Mesodermal cell (in vitro differentiated cells): ENCODE data around the gene CD2AP.
"Not testable (repeated sequence)": the region's sequence is repeated elsewhere in the genome, so short reads cannot be mapped to it uniquely, and the experiment has no call there.

Experiments used
- H3K27ac ChIP-seq: 2 replicates; pipeline ENCODE4 v1.7.0; 2013; ENCODE audit warnings: mild to moderate bottlenecking, low read depth, low read length, moderate library complexity; ENCODE audit not compliant: severe bottlenecking
- H3K36me3 ChIP-seq: 2 replicates; pipeline ENCODE4 v1.7.1; 2013; ENCODE audit warnings: mild to moderate bottlenecking, low read length, moderate library complexity; ENCODE audit not compliant: control insufficient read depth, insufficient read depth
- H3K4me1 ChIP-seq: one replicate; pipeline ENCODE4 v1.7.1; 2013; ENCODE audit warnings: mild to moderate bottlenecking, low read length; ENCODE audit not compliant: insufficient read depth, control insufficient read depth, poor library complexity, severe bottlenecking
- H3K4me3 ChIP-seq: 2 replicates; pipeline ENCODE4 v1.7.0; 2013; ENCODE audit warnings: low read length, control low read depth, mild to moderate bottlenecking; ENCODE audit not compliant: insufficient read depth, poor library complexity, severe bottlenecking; ENCODE audit errors: extremely low read depth
- H3K9me3 ChIP-seq: 2 replicates; pipeline ENCODE4 v1.7.1; 2013; ENCODE audit warnings: mild to moderate bottlenecking, low read length, moderate library complexity; ENCODE audit not compliant: control insufficient read depth
- WGBS, 2 experiments: methylation state at CpG; one replicate each; pipeline ENCODE4 v1.1.5; 2013; ENCODE audit warnings: missing lambda C conversion rate in 2 of 2; ENCODE audit not compliant: insufficient coverage in 2 of 2; 5-methylcytosine and 5-hydroxymethylcytosine counted together

Gene CD2AP

DNA sequence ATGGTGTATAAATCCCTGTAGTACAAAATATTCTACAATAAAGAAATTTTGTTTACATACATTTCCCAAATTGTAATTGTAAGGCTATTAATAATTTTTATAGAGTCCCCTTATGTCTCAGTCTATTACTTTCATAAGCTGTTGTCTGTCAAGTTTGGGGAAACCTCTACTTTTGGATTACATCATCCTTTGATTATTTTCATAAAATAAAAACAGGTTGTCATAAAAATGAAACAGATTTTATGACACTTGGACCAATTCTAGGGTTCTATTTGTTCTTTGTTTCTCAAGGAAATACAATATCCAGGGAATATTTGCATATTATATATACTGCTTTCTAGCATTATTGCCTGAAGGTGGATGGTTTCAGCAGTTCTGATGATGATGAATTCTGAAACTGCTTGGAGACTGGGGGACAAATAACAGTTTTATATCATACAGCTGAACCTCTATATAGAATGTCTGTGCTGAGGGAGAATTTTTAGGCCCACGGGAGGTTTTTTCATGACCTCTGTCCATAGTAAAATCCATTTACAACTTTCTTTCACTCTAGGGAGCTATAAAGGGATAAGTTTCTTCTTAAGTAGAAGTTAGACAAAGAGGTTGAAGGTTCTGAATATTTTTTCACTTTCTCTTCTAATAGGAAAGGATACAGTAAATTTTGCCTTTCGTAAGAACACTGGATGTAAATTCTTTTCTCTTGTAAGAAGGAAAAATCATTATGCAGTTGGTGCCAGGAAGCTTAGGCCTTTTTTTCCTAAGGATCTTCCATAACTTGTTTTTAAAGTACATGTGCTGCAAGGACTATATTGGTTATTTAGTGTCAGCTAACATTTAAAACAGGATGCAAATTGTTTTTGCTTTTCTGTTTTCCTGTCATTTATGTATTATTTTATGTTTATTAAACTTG is 58.0 kb downstream of the CD2AP start:
- H3K27ac ChIP-seq, result no peak overlapping the region
- no peaks in the 10 kb centered on the region for H3K4me1 ChIP-seq
- no peaks in the 10 kb centered on the region for H3K9me3 ChIP-seq
- H3K36me3 ChIP-seq, result peaks cover 22% of the 10 kb centered on the region
- WGBS, 2 experiments, result no CpG with 5 or more reads among the region's 2 CpGs
- no peak overlapping the region for H3K4me3 ChIP-seq

DNA sequence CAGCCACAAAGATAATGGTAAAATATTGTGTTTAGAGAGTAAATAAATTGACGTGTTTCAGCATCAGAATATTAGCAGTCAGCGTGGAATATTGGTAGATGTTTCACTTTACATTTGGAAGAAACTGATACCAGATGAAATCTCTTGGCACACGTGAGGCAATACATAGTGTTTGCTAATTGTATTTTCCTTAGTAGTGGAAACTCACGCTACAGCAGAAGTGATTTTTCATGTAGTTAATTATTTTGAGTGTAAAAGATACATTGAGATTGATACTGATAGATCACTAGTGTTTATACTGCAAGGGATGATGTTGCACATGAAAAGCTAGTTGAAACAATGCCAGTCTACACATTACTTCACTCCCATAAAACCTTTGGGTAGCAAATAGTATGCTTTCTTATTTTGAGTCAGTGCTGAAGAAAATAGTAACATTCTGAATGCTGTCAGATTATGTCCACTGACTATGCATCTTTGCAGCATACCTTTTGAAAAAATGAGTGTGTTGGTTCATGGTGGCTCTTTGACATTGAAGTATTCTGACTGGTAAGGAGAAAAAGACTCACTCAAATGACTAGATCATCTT is 59.3 kb downstream of the CD2AP start:
- no peaks in the 10 kb centered on the region for H3K9me3 ChIP-seq
- no peak overlapping the region for H3K27ac ChIP-seq
- H3K36me3 ChIP-seq, result peaks cover 22% of the 10 kb centered on the region
- H3K4me1 ChIP-seq, result no peaks in the 10 kb centered on the region
- 92 to 97% methylated on average over 3 to 4 of the region's 4 CpGs for WGBS, 2 experiments
- no peak overlapping the region for H3K4me3 ChIP-seq

DNA sequence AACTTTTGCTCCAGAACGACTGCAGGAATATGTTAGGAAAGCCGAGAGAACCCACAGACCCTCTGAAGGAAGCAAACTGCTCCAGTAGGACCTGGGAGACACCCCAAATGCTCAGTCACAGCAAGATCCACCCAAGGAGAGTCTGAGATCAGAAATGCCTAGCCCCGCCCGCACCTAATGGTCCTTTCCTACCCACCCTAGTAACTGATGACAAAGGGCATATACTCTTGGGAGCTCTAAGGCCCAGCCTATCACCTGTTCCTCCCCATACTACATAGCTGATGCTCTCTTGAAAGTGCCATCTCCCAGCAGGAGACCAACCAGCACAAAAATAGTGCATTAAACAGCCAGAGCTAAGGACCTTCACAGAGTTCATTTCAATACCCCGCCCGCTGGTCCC is 67.6 kb downstream of the CD2AP start:
- 96% methylated on average over 4 to 6 of the region's 6 CpGs for WGBS, 2 experiments
- H3K4me1 ChIP-seq, result no peaks in the 10 kb centered on the region
- no peak overlapping the region for H3K4me3 ChIP-seq
- H3K9me3 ChIP-seq, result no peaks in the 10 kb centered on the region
- no peak overlapping the region for H3K27ac ChIP-seq
- peaks cover 48% of the 10 kb centered on the region for H3K36me3 ChIP-seq

DNA sequence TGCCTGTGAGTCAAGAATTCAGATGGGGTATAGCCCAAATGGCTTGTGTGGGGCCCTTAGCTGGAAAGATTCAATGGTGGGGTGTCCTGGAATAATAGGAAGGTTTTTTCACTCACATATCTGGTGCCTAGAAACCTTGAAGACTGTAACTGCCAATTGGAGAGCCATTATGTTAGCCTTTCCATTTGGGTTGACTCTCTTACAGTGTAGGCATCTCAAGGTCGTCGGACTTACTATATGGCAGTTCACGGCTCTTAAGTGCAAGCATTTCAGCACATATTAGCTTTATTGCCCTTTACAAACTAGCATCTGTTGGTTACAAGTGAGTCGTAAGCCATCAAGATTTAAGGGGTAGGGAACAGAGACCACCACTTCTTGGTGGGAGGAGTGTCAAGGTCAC is 74.1 kb downstream of the CD2AP start:
- Histone ChIP-seq H3K27ac (no peak overlapping the region), H3K9me3 (no peaks in the 10 kb centered on the region), H3K4me3 (no peak overlapping the region), H3K4me1 (no peaks in the 10 kb centered on the region), H3K36me3 (peaks cover 39% of the 10 kb centered on the region)
- WGBS, 2 experiments, result 100% methylated on average over 1 to 3 of the region's 4 CpGs

DNA sequence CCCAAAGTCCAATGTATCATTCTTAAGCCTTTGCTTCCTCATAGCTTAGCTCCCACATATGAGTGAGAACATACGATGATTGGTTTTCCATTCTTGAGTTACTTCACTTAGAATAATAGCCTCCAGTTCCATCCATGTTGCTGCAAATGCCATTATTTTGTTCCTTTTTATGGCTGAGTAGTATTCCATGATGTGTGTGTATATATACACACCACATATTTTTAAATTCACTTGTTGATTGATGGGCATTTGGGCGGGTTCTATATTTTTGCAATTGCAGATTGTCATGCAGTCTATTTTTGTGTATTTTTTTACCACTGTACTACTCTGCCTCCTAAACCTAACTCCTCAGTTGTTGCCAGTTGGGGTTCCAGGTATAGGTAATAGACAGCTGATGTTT is 74.7 kb downstream of the CD2AP start:
- no peaks in the 10 kb centered on the region for H3K4me1 ChIP-seq
- H3K4me3 ChIP-seq, result no peak overlapping the region
- peaks cover 33% of the 10 kb centered on the region for H3K36me3 ChIP-seq
- no peaks in the 10 kb centered on the region for H3K9me3 ChIP-seq
- H3K27ac ChIP-seq, result no peak overlapping the region
- 83 to 100% methylated on average over 1 of the region's 2 CpGs for WGBS, 2 experiments

DNA sequence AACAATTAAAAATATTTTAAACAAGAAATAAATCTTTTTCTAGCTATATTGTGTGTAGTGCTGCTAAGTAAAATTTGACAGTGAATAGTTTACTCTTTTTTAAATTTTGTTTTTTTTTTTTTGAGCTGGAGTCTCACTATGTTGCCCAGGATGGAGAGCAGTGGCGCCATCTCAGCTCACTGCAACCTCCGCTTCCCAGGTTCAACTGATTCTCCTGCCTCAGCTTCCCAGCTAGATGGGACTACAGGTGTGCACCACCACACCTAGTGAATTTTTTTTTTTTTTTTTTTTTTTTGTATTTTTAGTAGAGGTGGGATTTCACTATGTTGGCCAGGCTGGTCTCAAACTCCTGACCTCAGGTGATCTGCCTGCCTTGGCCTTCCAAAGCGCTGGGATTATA is 75.7 kb downstream of the CD2AP start:
- H3K4me3 ChIP-seq, H3K27ac ChIP-seq, H3K4me1 ChIP-seq, H3K9me3 ChIP-seq: not testable (repeated sequence)
- no CpG with 5 or more reads among the region's 3 CpGs for WGBS, 2 experiments
- H3K36me3 ChIP-seq, result peaks cover 24% of the 10 kb centered on the region

DNA sequence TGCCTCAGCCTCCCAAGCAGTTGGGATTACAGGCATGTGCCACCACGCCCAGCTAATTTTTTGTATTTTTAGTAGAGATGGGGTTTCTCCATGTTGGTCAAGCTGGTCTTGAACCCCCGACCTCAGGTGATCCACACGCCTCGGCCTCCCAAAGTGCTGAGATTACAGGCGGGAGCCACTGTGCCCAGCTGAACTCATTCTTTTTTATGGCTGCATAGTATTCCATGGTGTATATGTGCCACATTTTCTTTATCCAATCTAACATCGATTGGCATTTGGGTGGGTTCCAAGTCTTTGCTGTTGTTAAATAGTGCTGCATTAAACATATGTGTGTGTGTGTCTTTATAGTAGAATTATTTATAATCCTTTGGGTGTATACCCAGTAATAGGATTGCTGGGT is 78.9 kb downstream of the CD2AP start:
- 85 to 93% methylated on average over 5 of the region's 6 CpGs for WGBS, 2 experiments
- H3K27ac ChIP-seq, H3K9me3 ChIP-seq, H3K4me3 ChIP-seq, H3K4me1 ChIP-seq: not testable (repeated sequence)
- H3K36me3 ChIP-seq, result peaks cover 14% of the 10 kb centered on the region

DNA sequence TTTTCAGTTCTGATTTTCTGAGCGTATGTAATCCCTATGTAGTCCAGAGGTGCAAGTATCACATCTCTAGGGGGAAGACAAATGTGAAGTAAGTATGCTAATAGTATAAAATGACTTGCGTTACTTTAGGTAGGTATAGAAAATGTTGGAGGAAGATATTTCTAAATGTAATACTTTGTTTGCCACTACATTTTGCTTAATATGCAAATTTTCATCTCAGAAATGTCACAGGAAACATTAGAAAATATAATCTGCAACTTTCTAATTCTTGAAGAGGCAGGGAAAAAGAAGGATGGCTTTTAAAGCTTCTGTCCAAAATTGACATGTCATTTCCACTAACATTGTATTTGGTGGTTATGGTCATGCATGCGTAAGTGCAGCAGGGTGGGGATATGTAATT is 85.6 kb downstream of the CD2AP start:
- WGBS, 2 experiments, result 100% methylated on average over 1 of the region's 3 CpGs; no CpG with 5 or more reads in 1 of the 2 experiments
- Histone ChIP-seq H3K36me3 (peaks cover 9% of the 10 kb centered on the region), H3K27ac (no peak overlapping the region), H3K9me3 (no peaks in the 10 kb centered on the region), H3K4me1 (no peaks in the 10 kb centered on the region), H3K4me3 (no peak overlapping the region)

DNA sequence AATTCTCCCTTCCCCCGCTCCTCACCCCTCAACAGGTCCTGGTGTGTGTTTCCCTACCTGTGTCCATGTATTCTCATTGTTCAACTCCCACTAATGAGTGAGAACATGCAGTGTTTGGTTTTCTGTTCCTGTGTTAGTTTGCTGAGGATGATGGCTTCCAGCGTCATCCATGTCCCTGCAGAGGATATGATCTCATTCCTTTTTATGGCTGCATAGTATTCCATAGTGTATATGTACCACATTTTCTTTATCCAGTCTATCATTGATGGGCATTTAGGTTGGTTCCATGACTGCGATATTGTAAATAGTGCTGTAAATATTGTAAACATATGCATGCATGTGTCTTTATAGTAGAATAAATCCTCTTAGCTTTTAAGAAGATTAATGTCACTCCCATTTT is 89.0 kb downstream of the CD2AP start:
- H3K27ac ChIP-seq, H3K4me3 ChIP-seq, H3K4me1 ChIP-seq, H3K36me3 ChIP-seq, H3K9me3 ChIP-seq: not testable (repeated sequence)
- WGBS, 2 experiments, result 100% methylated on average over 1 of the region's 3 CpGs; no CpG with 5 or more reads in 1 of the 2 experiments

DNA sequence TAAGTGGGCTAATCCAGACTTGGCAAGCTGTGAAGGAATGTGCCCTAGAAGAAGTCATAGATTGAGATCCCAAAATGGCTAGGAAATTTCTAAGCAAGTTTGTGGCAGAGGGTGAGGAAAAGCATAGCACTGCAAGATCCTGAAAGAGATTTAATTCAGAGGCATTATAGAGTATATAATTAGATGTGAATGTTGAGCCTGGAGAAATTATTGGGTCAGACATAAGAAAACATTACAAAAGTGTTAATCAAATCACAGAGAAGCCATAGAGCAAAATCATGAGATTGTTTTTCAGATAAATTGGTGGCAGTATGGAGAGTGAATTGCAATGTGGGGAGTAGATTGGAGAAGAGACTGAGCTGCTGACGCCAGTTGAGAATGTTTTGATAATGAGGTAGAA is 90.0 kb downstream of the CD2AP start:
- H3K4me1 ChIP-seq, result no peaks in the 10 kb centered on the region
- no peak overlapping the region for H3K27ac ChIP-seq
- H3K4me3 ChIP-seq, result no peak overlapping the region
- H3K36me3 ChIP-seq, result peaks cover 2% of the 10 kb centered on the region
- H3K9me3 ChIP-seq, result no peaks in the 10 kb centered on the region
- WGBS, 2 experiments, result 93 to 100% methylated on average over 1 of the region's 1 CpG

DNA sequence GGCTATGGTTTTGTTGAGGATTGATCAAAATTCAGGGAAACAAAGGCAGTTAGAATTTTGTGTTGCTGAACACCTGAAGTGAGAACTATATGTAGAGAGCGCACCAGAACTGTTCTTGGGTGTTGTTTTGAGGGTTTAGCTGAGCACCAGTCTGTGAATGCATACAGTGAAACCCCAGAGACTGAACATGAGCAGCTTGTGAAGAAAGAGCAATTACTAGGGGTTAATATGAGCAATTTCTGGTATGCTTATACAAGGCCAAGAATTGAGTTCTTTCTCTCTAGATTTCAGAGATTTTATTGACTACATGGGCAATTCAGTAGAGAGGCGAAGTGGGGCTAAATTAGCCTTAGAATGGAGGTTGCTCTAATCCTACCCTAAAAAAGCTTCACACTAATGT is 93.9 kb downstream of the CD2AP start:
- Histone ChIP-seq H3K36me3 (peaks cover 11% of the 10 kb centered on the region), H3K4me3 (no peak overlapping the region), H3K9me3 (no peaks in the 10 kb centered on the region), H3K27ac (no peak overlapping the region), H3K4me1 (no peaks in the 10 kb centered on the region)
- 82 to 91% methylated on average over 1 of the region's 2 CpGs for WGBS, 2 experiments
